ENCODE results near the gene INTS7.
"Not testable (repeated sequence)": the region's sequence is repeated elsewhere in the genome, so short reads cannot be mapped to it uniquely, and the experiment has no call there.

The INTS7 gene

DNA sequence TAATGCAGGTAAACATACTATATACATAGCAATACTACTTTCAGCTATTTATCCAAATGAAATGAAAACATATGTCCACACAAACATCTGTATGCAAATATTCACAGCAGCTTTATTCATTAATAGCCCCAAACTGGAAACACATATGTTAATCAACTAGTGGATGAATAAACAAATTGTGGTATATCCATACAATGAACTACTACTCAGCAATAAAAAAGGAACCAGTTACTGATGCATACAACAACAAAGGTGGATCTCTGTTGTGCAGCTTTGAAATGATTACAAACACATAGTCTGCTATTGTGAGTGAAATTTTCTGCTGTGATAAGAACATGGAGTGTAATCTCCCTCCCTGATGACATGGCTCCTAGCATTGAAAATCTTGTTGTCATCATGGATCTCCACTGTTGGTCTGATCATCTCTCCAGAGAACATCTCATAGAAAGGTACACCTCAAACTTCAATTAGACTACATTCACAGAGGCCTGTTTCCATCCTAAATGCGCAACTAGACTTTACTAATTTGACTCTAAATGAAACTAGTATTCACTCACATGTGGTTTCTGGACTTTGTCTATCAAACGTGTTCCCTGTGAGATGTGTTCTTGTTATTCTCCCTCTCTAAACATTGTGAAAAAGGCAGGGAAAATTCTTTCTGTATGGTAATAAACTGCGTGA is 10.7 kb downstream of the INTS7 start:
- TF ChIP-seq, protein P1, sequence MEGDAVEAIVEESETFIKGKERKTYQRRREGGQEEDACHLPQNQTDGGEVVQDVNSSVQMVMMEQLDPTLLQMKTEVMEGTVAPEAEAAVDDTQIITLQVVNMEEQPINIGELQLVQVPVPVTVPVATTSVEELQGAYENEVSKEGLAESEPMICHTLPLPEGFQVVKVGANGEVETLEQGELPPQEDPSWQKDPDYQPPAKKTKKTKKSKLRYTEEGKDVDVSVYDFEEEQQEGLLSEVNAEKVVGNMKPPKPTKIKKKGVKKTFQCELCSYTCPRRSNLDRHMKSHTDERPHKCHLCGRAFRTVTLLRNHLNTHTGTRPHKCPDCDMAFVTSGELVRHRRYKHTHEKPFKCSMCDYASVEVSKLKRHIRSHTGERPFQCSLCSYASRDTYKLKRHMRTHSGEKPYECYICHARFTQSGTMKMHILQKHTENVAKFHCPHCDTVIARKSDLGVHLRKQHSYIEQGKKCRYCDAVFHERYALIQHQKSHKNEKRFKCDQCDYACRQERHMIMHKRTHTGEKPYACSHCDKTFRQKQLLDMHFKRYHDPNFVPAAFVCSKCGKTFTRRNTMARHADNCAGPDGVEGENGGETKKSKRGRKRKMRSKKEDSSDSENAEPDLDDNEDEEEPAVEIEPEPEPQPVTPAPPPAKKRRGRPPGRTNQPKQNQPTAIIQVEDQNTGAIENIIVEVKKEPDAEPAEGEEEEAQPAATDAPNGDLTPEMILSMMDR (IDR thresholded peaks at IDR 0.05; ENCODE audit: borderline replicate concordance, control extremely low read depth, extremely low read depth, insufficient read depth, missing control alignments) = no peak
- no peak for DNase-seq (ENCODE audit: low spot score)
- in situ Hi-C loops (cut with MboI; ENCODE audit: low sequenced_read_pairs, unreplicated experiment) = no loop called here

DNA sequence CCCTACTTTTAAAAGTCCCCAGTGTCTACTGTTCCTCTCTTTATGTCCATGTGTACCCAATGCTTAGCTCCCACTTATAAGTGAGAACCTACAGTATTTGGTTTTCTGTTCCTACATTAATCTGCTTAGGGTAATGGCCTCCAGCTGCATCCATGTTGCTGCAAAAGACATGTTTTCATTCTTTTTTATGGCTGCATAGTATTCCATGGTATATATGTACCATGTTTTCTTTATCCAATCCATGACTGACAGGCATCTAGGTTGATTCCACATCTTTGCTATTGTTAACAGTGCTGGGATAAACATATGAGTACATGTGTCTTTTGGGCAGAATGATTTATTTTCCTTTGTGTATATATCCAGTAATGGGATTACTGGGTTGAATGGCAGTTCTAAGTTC is 12.4 kb downstream of the INTS7 start:
- DNase-seq (ENCODE audit: low spot score); in situ Hi-C loops (cut with MboI; ENCODE audit: low sequenced_read_pairs, unreplicated experiment): not testable (repeated sequence)

DNA sequence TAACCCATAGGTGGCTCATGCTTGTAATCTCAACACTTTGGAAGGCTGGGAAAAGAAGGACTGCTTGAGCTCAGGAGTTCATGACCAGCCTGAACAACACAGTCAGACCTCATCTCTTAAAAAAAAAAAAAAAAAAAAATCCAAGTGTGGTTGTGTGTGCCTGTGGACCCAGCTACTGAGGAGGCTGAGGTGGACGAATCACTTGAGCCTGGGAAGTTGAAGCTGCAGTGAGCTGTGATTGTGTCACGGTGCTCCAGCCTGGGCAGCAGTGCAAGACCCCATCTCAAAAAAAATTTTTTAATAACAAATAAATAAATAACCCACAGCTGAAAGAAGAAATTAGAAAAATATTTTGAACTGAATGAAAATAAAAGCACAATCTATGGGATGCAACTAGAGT is 13.8 kb downstream of the INTS7 start:
- TF ChIP-seq, protein P1 (IDR thresholded peaks at IDR 0.05; ENCODE audit: borderline replicate concordance, control extremely low read depth, extremely low read depth, insufficient read depth, missing control alignments) = no peak
- in situ Hi-C loops (cut with MboI; ENCODE audit: low sequenced_read_pairs, unreplicated experiment) = no loop called here
- DNase-seq (ENCODE audit: low spot score) = no peak

DNA sequence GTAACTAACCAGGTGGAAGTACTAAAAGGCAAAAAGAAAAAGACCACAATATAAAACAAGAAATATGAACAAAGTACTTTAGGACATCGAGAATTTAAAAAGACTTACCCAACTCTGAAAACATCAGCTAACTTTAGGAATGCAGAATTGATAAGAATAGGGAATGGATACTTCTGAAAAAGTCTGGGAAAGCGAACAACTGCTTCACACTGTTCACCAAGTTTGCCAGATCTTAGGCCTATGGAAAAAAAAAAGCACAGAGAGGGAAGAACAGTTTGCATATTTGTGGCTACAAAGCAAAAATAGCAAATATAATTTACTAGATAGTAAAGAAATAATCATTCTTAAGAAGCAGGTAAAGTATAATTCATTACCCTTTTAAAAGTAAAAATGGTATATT is 14.4 kb downstream of the INTS7 start:
- no peak for DNase-seq (ENCODE audit: low spot score)
- in situ Hi-C loops (cut with MboI; ENCODE audit: low sequenced_read_pairs, unreplicated experiment) = no loop called here
- TF ChIP-seq, protein P1 (IDR thresholded peaks at IDR 0.05; ENCODE audit: borderline replicate concordance, control extremely low read depth, extremely low read depth, insufficient read depth, missing control alignments) = no peak

DNA sequence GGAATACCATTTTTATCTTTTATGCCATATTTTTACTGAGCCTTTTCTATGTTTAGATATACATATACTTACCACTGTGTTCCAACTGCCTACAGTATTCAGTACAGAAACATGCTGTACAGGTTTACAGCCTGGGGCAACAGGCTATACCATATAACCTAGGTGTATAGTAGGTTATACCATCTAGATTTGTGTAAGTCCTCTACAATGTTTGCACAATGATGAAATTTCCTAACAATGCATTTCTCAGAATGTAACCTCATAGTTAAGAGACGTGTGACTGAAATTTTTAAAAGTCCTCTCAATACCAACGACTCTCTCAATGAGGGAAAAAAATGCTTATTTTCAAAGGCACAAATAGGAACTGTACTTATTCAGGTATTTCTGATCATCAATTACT is 21.7 kb downstream of the INTS7 start:
- DNase-seq (ENCODE audit: low spot score) = no peak
- in situ Hi-C loops (cut with MboI; ENCODE audit: low sequenced_read_pairs, unreplicated experiment) = no loop called here
- TF ChIP-seq, protein P1 (IDR thresholded peaks at IDR 0.05; ENCODE audit: borderline replicate concordance, control extremely low read depth, extremely low read depth, insufficient read depth, missing control alignments) = no peak

DNA sequence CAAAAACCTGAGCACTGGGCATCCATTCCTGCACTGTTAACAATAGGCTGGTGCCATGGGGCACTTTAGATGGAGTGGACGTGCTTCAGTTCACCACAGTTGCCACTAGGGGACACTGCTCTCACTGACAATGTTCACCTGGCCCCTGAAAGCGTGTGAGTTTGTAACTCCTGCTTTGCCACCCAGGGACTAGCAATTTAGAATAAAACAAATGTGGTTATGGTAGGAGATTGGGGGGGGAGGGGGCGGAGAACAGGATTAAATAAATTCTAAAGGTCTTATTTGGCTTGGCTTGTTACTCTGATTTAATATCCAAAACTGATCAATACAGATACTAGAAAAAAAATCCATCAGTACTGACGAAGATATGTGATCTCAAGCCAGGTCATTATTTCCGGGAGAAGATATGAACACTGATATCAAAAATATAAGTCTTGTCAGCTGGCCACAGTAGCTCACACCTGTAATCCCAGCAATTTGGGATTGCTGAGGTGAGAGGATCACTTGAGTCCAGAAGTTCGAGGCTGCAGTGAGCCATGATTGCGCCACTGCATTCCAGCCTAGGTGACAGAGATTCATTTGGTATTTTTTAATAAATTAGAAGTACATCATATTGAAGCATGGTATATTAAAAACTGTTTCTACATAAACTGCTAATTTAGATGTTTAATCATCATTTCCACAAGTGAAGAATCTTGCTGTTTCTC is 23.2 kb downstream of the INTS7 start:
- peak; percentile 77 for DNase-seq (ENCODE audit: low spot score)
- in situ Hi-C loops (cut with MboI; ENCODE audit: low sequenced_read_pairs, unreplicated experiment) = no loop called here
- TF ChIP-seq, protein P1 (IDR thresholded peaks at IDR 0.05; ENCODE audit: borderline replicate concordance, control extremely low read depth, extremely low read depth, insufficient read depth, missing control alignments) = peak; percentile 95

DNA sequence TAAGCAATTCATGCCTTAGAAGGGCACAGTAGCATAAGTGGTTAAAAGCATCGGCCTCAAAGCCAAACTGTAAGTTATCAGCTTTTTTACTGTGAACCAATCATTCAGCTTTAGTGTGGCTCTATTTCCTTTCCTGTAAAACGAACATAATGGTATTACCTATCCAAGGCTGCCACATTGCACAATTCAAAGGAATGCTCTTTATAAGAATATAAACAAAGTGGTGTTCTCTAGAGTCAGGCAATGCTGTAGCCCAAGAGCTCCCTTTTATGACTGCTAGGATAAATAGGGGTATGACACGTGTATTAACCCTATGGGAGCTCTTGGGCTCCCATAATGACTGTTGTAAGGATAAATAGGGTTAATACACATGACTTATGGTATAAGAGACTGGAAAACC is 25.4 kb downstream of the INTS7 start:
- TF ChIP-seq, protein P1 (IDR thresholded peaks at IDR 0.05; ENCODE audit: borderline replicate concordance, control extremely low read depth, extremely low read depth, insufficient read depth, missing control alignments) = no peak
- DNase-seq (ENCODE audit: low spot score) = no peak
- in situ Hi-C loops (cut with MboI; ENCODE audit: low sequenced_read_pairs, unreplicated experiment) = no loop called here

Data from GM13976 (cell line).